GM19324 (cell line): ENCODE measurements around the gene PALM3.
A peak's percentile ranks its signal among the peaks of the same experiment; 100 is the strongest.

Source experiments
- ATAC-seq: cut with Tn5 transposase; IDR thresholded peaks from one replicate; pipeline ENCODE4 v1.9.1; 2021; ENCODE audit warnings: mild to moderate bottlenecking, moderate library complexity; ENCODE audit not compliant: unreplicated experiment, low FRiP score

The PALM3 gene, protein sequence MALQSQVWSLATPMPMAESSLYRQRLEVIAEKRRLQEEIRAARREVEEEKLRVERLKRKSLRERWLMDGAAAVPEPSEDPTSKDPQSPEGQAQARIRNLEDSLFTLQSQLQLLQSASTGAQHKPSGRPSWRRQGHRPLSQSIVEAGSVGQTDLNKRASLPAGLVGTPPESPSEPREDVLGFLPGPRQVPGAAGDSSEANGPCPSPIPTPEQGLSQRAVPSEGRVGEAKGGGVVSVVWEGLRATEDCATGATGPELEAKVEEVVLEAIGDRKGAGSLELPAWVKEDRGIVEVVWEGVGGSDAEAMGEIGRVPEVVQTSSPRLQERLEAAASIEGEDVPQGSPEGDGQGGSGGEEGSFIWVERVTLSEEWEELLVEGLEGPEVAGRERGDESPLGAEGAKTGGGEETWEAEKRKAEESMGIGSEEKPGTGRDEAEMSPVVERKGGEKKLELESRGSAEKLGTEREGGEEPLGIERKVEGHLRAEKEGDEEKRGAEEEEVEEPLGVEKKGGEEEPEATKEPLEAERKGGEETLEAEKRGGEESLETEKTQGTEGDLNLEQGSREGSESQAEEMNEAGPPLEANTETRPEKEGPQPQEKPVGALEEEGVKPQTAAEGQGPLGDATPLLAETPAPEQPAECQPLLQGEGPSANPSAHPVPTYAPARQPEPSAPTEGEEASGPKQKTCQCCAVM

GRCh38 chr19:14061751-14062557, at the start of gene PALM3:
Gene PALM3, minus strand, starts transcription at chr19:14062076. Its CDS starts 96 bp downstream, at chr19:14061980.
- no peak for ATAC-seq

DNA sequence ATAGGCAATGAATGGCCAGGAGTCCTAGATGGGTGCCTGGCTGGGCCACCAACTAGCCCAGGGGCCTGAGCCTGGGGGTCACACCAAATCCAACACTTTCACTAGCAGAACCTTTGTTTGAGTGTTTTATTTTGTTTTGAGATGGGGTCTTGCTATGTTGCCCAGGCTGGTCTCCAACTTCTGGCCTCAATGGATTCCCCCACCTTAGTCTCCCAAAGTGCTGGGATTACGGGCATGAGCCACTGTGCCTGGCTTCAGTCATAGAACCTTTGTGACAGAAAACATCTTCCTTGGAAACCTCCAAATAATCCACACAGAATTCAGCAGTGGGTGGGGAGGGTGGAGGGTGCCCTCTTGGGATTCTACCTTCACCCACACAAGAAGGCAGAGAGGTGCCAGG, 49.6 kb upstream of the PALM3 start:
- no peak for ATAC-seq

DNA sequence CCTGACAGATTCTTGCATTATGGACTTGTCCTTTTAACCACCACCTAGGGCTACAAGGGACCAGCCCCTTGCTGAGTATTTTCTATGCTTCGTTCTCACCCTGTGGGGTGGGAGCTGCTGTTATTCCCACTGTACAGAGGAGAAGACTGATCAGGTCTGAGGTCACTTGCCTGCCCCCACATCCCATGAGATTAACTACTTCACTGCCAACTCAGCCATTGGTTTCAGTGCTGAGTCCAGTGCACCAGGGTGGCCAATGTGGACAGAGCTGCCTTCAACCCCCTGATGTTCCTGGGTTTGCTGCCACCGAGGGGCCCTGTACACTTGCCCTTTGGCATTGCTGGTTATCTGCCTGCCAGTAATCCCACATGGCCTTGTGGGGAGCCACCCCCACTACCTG, 48.8 kb upstream of the PALM3 start:
- ATAC-seq, result no peak

DNA sequence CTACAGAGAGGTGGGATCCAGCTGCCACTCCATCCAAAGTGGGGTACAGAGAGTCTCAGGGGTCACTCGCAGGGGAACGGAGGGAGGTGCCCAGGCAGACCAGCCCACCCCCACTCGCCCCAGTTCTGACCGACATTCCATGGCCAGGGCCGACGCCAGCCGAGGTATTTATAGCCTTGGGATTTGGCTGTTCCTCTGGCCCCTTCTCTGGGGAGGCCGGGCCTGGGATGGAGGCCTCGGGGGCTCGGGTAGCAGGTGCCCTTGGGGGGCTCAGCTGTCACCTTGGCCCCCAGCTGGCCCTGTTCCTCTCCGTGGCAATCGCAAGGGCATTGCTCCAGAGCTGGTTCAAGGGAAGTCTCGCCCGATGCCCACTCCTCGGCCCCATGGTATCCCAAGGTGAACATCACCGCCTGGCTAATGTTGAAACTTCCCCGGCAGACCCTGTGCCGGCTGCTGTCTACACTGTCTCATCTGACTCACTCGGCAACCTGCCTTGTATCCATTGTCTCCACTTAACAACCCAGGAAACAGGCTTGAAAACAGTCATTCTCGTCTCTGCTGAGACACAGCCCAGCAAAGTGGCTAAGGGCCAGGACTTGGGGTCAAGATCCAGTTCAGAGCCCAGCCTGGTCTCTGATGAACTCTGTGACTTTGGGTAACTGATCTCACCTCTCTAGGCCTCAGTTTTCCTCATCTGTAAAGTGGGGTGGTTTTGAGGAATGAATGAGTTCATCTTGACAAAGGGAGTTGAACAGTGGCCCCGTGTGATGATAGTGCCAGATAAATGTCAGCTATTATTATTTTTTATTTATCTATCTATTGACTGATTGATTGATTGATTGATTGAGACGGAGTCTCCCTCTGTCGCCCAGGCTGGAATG, 45.9 kb upstream of the PALM3 start:
- no peak for ATAC-seq

GRCh38 chr19:14106840-14107239, 45.0 kb upstream of the PALM3 start:
- ATAC-seq, result no peak

DNA sequence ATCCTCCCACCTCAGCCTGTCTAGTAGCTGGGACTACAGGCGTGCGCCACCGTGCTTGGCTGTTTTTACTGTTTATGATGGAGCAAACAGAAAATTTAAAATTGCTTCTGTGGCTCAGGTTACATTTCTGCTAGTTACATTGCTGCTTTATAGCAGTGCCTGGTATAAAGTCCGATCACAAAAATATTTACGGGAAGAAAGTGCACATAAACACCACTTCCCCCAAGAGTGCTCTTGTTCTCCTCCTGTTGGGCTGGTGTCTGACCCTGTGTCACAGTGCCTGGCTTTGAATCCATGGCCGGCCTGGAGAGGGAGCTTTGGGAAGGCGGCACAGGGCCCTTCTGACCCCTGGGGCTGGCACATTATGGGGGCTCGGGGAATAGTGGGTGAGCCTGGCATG, 43.8 kb upstream of the PALM3 start:
- no peak for ATAC-seq

DNA sequence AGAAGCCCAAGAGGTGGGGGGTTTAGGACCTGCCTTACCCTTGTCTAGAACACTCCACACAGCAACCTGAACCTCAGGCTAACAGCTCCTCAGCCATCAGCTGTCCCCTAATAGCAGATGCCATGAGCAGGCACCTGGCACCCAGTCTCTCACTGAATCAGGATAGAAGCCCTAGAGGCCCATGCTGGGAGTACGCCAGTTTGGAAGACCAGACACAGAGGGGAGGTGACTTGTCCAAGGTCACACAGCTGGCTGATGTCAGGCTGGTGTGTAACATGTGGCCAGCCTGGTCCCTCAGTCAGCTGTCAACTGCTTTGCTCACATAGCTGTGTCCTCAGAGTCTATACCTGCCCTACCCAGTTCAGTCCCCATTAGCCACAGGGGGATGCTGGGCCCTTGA, 41.4 kb upstream of the PALM3 start:
- no peak for ATAC-seq

- ATAC-seq, result no peak
Observed at GRCh38 chr19:14102756-14103155, 40.9 kb upstream of the PALM3 start.

DNA sequence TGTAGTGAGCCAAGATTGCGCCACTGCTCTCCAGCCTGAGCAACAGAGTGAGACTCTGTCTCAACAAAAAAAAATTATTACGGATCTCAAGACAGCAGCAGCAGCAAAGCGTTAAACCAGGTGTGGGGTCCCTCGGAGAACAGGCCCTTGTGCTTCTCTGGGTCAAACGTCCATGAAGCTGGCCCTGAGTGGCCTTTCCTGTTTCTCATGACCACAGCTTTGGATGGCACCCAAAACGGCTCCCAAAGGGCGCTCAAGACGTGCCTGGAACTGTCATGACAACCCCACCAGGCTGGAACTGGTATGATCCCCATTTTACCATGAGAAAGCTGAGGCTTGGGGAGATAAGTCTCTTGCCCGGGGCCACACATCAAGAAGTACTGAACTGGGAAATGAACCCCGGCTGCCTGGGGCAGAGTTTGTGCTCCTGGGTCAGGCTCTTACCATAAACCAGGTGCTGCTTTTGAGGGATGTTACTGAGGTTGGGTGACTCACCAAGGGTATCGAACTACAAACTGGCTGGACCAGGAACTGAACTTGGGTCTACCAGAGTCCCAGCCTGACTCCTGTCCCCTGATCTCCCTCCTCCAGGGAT, 40.3 kb upstream of the PALM3 start:
- no peak for ATAC-seq

GRCh38 chr19:14101003-14101545, 39.2 kb upstream of the PALM3 start:
- ATAC-seq, result no peak

GRCh38 chr19:14097532-14098151, 35.8 kb upstream of the PALM3 start:
- ATAC-seq, result no peak

DNA sequence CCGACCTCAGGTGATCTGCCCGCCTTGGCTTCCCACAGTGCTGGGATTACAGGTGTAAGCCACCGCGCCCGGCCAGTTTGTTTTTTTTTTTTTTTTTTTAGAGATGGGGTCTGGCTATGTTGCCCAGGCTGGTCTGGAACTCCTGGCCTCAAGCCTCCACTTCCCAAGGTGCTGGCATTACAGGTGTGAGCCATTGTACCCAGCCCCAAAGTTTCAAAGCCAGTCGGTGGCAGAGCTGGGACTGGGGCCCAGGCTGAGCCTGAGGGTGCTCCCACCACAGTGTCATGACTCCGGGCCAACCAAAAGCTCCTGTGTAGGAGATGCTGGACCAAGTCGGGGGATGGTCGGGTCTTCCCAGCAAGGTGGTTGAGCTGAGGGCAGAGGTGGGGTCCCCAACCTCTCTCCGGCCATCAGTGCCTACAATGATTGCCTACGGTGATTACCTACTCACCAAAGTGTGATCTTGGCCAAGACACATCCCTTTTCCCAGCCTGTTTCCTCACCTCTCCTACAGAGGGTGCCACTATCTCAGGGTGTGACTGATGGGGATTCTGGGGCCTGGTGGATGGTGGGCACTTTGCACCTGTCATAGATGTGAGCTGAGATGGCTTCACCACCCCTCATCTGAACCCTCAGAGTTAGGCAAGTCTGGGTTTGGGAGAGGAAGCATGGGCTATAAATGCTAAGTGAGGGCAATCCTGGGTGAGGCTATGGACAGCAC, 34.6 kb upstream of the PALM3 start:
- no peak for ATAC-seq

DNA sequence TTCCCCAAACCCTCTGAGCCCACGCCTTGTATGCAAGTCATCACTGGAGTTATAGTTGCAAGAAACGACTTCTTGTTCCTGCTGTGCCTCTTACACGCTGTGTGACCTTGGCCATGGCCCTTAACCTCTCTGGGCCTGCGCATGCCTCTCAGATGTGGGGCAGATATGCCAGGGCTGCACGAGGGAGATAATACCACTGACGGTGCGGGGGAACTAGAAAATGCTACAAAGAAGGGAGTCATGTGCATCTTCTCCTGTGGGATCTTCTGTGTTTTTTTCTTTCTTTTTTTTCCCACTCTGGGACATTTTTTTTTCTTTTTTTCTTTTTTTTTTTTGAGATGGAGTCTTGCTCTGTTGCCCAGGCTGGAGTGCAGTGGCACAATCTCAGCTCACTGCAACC, 33.0 kb upstream of the PALM3 start:
- no peak for ATAC-seq

DNA sequence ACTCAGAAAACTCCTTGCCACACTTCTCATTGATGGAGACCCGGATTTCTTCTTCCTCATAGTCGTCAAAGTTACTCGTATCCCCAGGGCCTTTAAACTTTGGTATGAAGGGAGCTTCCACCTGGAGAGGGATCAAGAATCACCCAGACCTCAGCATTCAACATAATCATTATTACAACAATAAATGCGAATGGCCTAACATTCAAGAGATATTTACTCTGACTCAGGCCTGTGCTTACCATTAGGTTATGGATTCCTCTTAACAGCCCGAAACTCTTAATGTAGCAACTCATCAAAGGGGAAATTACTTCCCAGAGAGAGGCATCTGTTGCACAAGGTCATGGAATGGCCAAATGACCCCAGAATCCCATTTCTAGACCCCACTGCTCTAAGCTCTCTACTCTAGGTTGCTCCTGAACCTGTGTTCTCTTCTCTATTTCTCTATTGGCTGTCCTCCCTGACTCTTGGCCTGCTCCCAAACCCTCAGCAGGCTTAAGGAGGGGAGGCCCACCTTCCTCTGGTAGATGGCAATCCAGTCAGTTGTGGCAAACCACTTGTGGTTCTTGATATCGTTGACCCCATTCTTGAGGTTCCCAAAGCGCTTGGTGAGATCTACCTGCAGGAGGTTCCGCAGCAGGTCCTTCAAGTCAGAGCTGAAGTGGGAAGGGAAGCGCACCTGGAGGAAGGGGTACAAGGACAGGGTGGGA, 31.4 kb upstream of the PALM3 start:
- no peak for ATAC-seq

- no peak for ATAC-seq
Observed at GRCh38 chr19:14091813-14092462, 30.1 kb upstream of the PALM3 start.

GRCh38 chr19:14091081-14091812, 29.4 kb upstream of the PALM3 start:
- peak; percentile 65 for ATAC-seq
